ENCODE results near the gene CPO.

CPO gene

GRCh38 chr2:206981086-206981674, 41.9 kb downstream of the CPO start:
- TF ChIP-seq CTCF (IDR thresholded peaks at IDR 0.05; ENCODE audit: low read depth, low read length, missing control alignments): no peak
- no peak overlapping the region for H3K4me3 ChIP-seq (ENCODE audit: low read depth, low read length)
- no peak for DNase-seq (ENCODE audit: low read depth)
- in situ Hi-C loops (cut with HindIII; ENCODE audit: low sequenced_read_pairs): loop anchor here (25.0 kb wide), 1 partner anchor 506 kb away; no protein-coding TSS in a partner anchor

DNA sequence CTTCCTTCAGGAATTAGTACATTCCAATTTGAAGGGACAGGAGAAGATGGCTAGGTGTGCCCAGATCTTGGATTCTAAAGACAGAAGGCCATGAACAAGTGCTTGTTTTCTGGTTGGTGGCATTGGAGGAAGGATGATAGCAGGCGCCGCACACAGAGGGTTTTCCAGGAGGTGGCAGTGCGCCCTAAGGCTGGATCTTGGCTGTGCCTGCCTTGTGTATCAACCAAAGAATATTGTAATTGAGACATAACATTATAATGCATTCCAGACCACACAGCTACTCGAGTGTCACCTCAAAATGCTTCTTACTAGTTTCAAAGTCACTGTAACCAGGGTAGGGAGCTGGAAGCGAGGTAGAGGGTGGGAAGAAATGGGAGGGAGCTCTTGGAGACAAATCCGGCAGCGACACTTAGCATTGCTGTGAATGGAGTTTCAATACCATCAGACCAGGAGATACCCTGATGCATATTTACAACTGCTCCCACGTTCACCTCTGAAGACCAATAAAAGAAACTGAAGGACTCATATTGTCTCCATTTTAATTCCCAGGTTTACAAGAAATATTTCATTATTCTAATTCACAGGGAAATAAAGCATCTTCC, 42.5 kb downstream of the CPO start:
- DNase-seq (ENCODE audit: low read depth): peak; percentile 65
- in situ Hi-C loops (cut with HindIII; ENCODE audit: low sequenced_read_pairs): loop anchor here (25.0 kb wide), 1 partner anchor 505 kb away; no protein-coding TSS in a partner anchor
- TF ChIP-seq CTCF (IDR thresholded peaks at IDR 0.05; ENCODE audit: low read depth, low read length, missing control alignments): peak; percentile 91
- H3K4me3 ChIP-seq (ENCODE audit: low read depth, low read length): no peak overlapping the region

- in situ Hi-C loops (cut with HindIII; ENCODE audit: low sequenced_read_pairs): loop anchor here (25.0 kb wide), 1 partner anchor 505 kb away; no protein-coding TSS in a partner anchor
- no peak for DNase-seq (ENCODE audit: low read depth)
- H3K4me3 ChIP-seq (ENCODE audit: low read depth, low read length): no peak overlapping the region
- TF ChIP-seq CTCF (IDR thresholded peaks at IDR 0.05; ENCODE audit: low read depth, low read length, missing control alignments): no peak
Measured at GRCh38 chr2:206982360-206982955, 43.1 kb downstream of the CPO start.

GRCh38 chr2:206983161-206983859, 44.0 kb downstream of the CPO start:
- no peak overlapping the region for H3K4me3 ChIP-seq (ENCODE audit: low read depth, low read length)
- in situ Hi-C loops (cut with HindIII; ENCODE audit: low sequenced_read_pairs): loop anchor here (25.0 kb wide), 1 partner anchor 504 kb away; no protein-coding TSS in a partner anchor
- no peak for DNase-seq (ENCODE audit: low read depth)
- no peak for TF ChIP-seq CTCF (IDR thresholded peaks at IDR 0.05; ENCODE audit: low read depth, low read length, missing control alignments)

GRCh38 chr2:206984206-206984605, 44.9 kb downstream of the CPO start:
- H3K4me3 ChIP-seq (ENCODE audit: low read depth, low read length): no peak overlapping the region
- DNase-seq (ENCODE audit: low read depth): peak; percentile 38
- in situ Hi-C loops (cut with HindIII; ENCODE audit: low sequenced_read_pairs): loop anchor here (25.0 kb wide), 1 partner anchor 503 kb away; no protein-coding TSS in a partner anchor
- TF ChIP-seq CTCF (IDR thresholded peaks at IDR 0.05; ENCODE audit: low read depth, low read length, missing control alignments): no peak

GRCh38 chr2:206986943-206987342, 47.6 kb downstream of the CPO start:
- TF ChIP-seq CTCF (IDR thresholded peaks at IDR 0.05; ENCODE audit: low read depth, low read length, missing control alignments): no peak
- H3K4me3 ChIP-seq (ENCODE audit: low read depth, low read length): no peak overlapping the region
- in situ Hi-C loops (cut with HindIII; ENCODE audit: low sequenced_read_pairs): loop anchor here (25.0 kb wide), 1 partner anchor 500 kb away; no protein-coding TSS in a partner anchor
- no peak for DNase-seq (ENCODE audit: low read depth)
